CD4-positive, alpha-beta T cell (primary cell): Measurements from ENCODE around the gene DGKI. TPM values are rescaled to one million over a fixed set of nuclear protein-coding genes. Genes with fewer than 3 reads are reported as not detected.
"Not testable (repeated sequence)": the region's sequence is repeated elsewhere in the genome, so short reads cannot be mapped to it uniquely, and the experiment has no call there.

Experiments used
- ATAC-seq: fragments of 200-7000 bp; cut with Tn5 transposase; one replicate; pipeline ENCODE4 v1.10.0; 2022; ENCODE audit warnings: mild to moderate bottlenecking; ENCODE audit not compliant: poor library complexity
- CTCF ChIA-PET: fragments of 350-600 bp; sonication (Branson Sonifier 250); formaldehyde crosslinking; loops from one replicate; lab custom pipeline; 2021; ENCODE audit warnings: antibody characterized with exemption, inconsistent platforms; lab: Charles Lee
- POLR2A ChIA-PET: fragments of 350-600 bp; sonication (Branson Sonifier 250); formaldehyde crosslinking; loops from one replicate; lab custom pipeline; 2021; ENCODE audit warnings: antibody characterized with exemption, inconsistent platforms; lab: Charles Lee
- DNase-seq, 14 experiments: peaks; one replicate each; pipeline ENCODE4 v3.0.0-alpha.2; 2013 to 2020; ENCODE audit warnings: mixed read lengths in 2 of 14
- H3K27ac ChIP-seq, 2 donors: one replicate each; pipeline versions ENCODE4 v1.5.1 to v1.7.0; 2013; ENCODE audit warnings: low read length in 2 of 2, low read depth in 1 of 2, mild to moderate bottlenecking in 1 of 2
- H3K27me3 ChIP-seq, 2 experiments: 1 replicate in 1 of 2; 2 replicates in 1 of 2; pipeline versions ENCODE4 v1.6.1 to v1.7.0; 2013; ENCODE audit warnings: low read length in 2 of 2, control low read depth in 1 of 2, mild to moderate bottlenecking in 1 of 2, moderate library complexity in 1 of 2; ENCODE audit not compliant: insufficient read depth in 2 of 2, control insufficient read depth in 1 of 2
- H3K36me3 ChIP-seq: one replicate; pipeline ENCODE4 v1.6.1; 2013; ENCODE audit warnings: low read length, control low read depth; ENCODE audit not compliant: insufficient read depth
- H3K4me1 ChIP-seq: one replicate; pipeline ENCODE4 v1.6.1; 2013; ENCODE audit warnings: low read length, control low read depth; ENCODE audit not compliant: insufficient read depth
- H3K4me3 ChIP-seq: one replicate; pipeline ENCODE4 v1.5.1; 2013; ENCODE audit warnings: mild to moderate bottlenecking, low read length, moderate library complexity
- H3K9me3 ChIP-seq, 2 experiments: 1 replicate in 1 of 2; 2 replicates in 1 of 2; pipeline versions ENCODE4 v1.6.1 to v1.7.0; 2013; ENCODE audit warnings: low read length in 2 of 2, mild to moderate bottlenecking in 2 of 2, control low read depth in 1 of 2, moderate library complexity in 1 of 2; ENCODE audit not compliant: control insufficient read depth in 1 of 2, insufficient read depth in 1 of 2
- H3K27ac Mint-ChIP-seq: one replicate; pipeline ENCODE4 v1.8.0; 2020; ENCODE audit warnings: mixed read lengths
- H3K27me3 Mint-ChIP-seq: one replicate; pipeline ENCODE4 v1.8.0; 2021; ENCODE audit warnings: mixed read lengths
- H3K36me3 Mint-ChIP-seq: one replicate; pipeline ENCODE4 v1.8.0; 2021; ENCODE audit warnings: low read depth, mixed read lengths
- H3K4me1 Mint-ChIP-seq: one replicate; pipeline ENCODE4 v1.8.0; 2021; ENCODE audit warnings: low read depth, mixed read lengths
- H3K4me3 Mint-ChIP-seq: one replicate; pipeline ENCODE4 v1.8.0; 2020; ENCODE audit warnings: mild to moderate bottlenecking, mixed read lengths
- H3K9me3 Mint-ChIP-seq: one replicate; pipeline ENCODE4 v1.8.0; 2020; ENCODE audit warnings: mixed read lengths
- CTCF ChIP-seq: fragments of 200-600 bp; IDR thresholded peaks from one replicate; pipeline ENCODE4 v1.8.0; 2022; ENCODE audit warnings: antibody characterized with exemption, mild to moderate bottlenecking
- intact Hi-C, 2 experiments: fragments of 100-400 bp; cut with DNase I in 1 of 2; cut with micrococcal nuclease in 1 of 2; formaldehyde crosslinking; loops; one replicate each; pipeline versions ENCODE4 v1.15.1 to v1.9.0; 2023 to 2025; cut with DNase I, micrococcal nuclease
- total RNA-seq, 174 experiments: library from RNA in 2 of 174; stranded (reverse) in 2 of 174; gene quantifications; one replicate each; pipeline ENCODE4 v1.2.3 and lab custom pipeline; 2021 to 2026

The DGKI gene
- total RNA-seq, 2 experiments from 2014 or later: not detected

DNA sequence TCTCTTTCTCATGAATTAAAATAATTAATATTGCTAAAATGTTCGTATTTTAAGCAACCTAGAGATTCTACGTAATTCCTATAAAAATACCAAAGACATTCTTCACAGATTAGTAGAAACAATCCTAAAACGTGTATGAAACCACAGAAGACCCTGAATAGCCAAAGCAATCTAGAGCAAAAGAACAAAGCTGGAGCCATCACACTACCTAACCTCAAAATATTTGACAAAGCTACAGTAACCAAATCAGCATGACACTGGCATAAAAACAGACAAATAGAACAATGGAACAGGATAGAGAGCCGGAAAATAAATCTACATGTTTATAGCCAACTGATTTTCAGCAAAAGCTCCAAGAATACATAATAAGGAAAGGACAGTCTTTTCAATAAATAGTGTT lies 397.8 kb downstream of the DGKI start:
- no peak for TF ChIP-seq CTCF
- H3K4me3 ChIP-seq: no peak overlapping the region
- H3K27ac ChIP-seq: no peak overlapping the region
- intact Hi-C loops: loop anchor here in 1 of 2 experiments (5.0 kb wide), 1 partner anchor 1647 kb away; no protein-coding TSS in a partner anchor
- H3K9me3 Mint-ChIP-seq: no peaks in the 10 kb centered on the region
- no peaks in the 10 kb centered on the region for H3K4me1 ChIP-seq
- H3K27me3 ChIP-seq: no peaks in the 10 kb centered on the region
- no peaks in the 10 kb centered on the region for H3K4me1 Mint-ChIP-seq
- no peaks in the 10 kb centered on the region for H3K36me3 Mint-ChIP-seq
- no peak for ATAC-seq
- ChIA-PET POLR2A (no interaction called here), CTCF (no interaction called here)
- no peaks in the 10 kb centered on the region for H3K36me3 ChIP-seq
- H3K9me3 ChIP-seq: no peaks in the 10 kb centered on the region
- H3K4me3 Mint-ChIP-seq: no peak overlapping the region
- no peak for DNase-seq
- no peak overlapping the region for H3K27ac Mint-ChIP-seq
- H3K27me3 Mint-ChIP-seq: peaks cover 6% of the 10 kb centered on the region

DNA sequence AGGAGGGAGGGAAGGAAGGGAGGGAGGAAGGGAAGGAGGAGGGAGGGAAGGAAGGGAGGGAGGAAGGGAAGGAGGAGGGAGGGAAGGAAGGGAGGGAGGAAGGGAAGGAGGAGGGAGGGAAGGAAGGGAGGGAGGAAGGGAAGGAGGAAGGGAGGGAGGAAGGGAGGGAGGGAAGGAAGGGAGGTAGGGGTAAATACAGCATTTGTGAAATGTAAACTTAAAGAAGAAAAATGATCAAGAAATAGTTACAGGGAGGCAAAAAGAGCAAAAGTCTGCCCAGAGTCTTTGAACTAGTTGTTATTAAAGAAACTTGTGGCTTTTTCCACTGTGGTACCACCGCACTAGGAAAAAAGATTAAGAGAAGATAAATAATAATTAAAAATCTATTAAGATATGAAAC lies 398.2 kb downstream of the DGKI start:
- H3K9me3 Mint-ChIP-seq, POLR2A ChIA-PET, DNase-seq, H3K9me3 ChIP-seq, H3K4me1 Mint-ChIP-seq, H3K4me1 ChIP-seq, H3K4me3 Mint-ChIP-seq, ATAC-seq, H3K36me3 ChIP-seq, H3K4me3 ChIP-seq, H3K27me3 ChIP-seq, H3K27me3 Mint-ChIP-seq, H3K27ac ChIP-seq, H3K36me3 Mint-ChIP-seq, CTCF ChIA-PET, H3K27ac Mint-ChIP-seq: not testable (repeated sequence)
- intact Hi-C loops: loop anchor here in 1 of 2 experiments (5.0 kb wide), 1 partner anchor 1646 kb away; no protein-coding TSS in a partner anchor

- intact Hi-C loops: loop anchor here in 1 of 2 experiments (5.0 kb wide), 1 partner anchor 1644 kb away; no protein-coding TSS in a partner anchor
- TF ChIP-seq CTCF: no peak
- Histone ChIP-seq H3K4me1 (no peaks in the 10 kb centered on the region), H3K27ac (no peak overlapping the region), H3K27me3 (no peaks in the 10 kb centered on the region), H3K36me3 (no peaks in the 10 kb centered on the region), H3K9me3 (no peaks in the 10 kb centered on the region), H3K4me3 (no peak overlapping the region)
- Mint-ChIP-seq H3K27me3 (peaks cover 6% of the 10 kb centered on the region), H3K27ac (no peak overlapping the region), H3K9me3 (no peaks in the 10 kb centered on the region), H3K4me1 (no peaks in the 10 kb centered on the region), H3K4me3 (no peak overlapping the region), H3K36me3 (no peaks in the 10 kb centered on the region)
- ChIA-PET CTCF (no interaction called here), POLR2A (no interaction called here)
- ATAC-seq: no peak
- DNase-seq: no peak
Measured at GRCh38 chr7:137446025-137446424, 400.7 kb downstream of the DGKI start.

- Mint-ChIP-seq H3K4me1 (no peaks in the 10 kb centered on the region), H3K4me3 (no peak overlapping the region), H3K9me3 (no peaks in the 10 kb centered on the region), H3K27ac (no peak overlapping the region), H3K36me3 (no peaks in the 10 kb centered on the region), H3K27me3 (peaks cover 6% of the 10 kb centered on the region)
- no peak overlapping the region for H3K27ac ChIP-seq
- H3K27me3 ChIP-seq: no peaks in the 10 kb centered on the region
- ChIA-PET POLR2A (no interaction called here), CTCF (no interaction called here)
- H3K36me3 ChIP-seq: no peaks in the 10 kb centered on the region
- TF ChIP-seq CTCF: no peak
- intact Hi-C loops: loop anchor here in 1 of 2 experiments (5.0 kb wide), 1 partner anchor 1643 kb away; no protein-coding TSS in a partner anchor
- H3K4me1 ChIP-seq: no peaks in the 10 kb centered on the region
- ATAC-seq (no peak), DNase-seq (no peak)
- no peak overlapping the region for H3K4me3 ChIP-seq
- H3K9me3 ChIP-seq: no peaks in the 10 kb centered on the region
Measured at GRCh38 chr7:137445268-137445667, 401.5 kb downstream of the DGKI start.
